PFSK-1 (cell line): ENCODE results near the gene DYNC2H1.

Experiments used
- FOXP2 ChIP-seq: optimal IDR thresholded peaks from 2 replicates; pipeline ENCODE3; 2011; ENCODE audit warnings: borderline replicate concordance, control low read depth, inconsistent platforms; ENCODE audit not compliant: insufficient read depth; ENCODE audit errors: extremely low read length, extremely low read depth
- POLR2AphosphoS5 ChIP-seq: IDR thresholded peaks from 2 replicates; pipeline ENCODE4 v1.6.1; 2012; ENCODE audit warnings: low read depth, mild to moderate bottlenecking, control low read depth, low read length, moderate library complexity
- REST ChIP-seq, 2 experiments: IDR thresholded peaks; 2 replicates each; pipeline versions ENCODE4 v1.6.1 to v1.8.0; 2011 to 2012; ENCODE audit warnings: low read depth in 2 of 2, low read length in 2 of 2, control low read depth in 1 of 2, inconsistent platforms in 1 of 2, mild to moderate bottlenecking in 1 of 2, moderate library complexity in 1 of 2; ENCODE audit not compliant: insufficient read depth in 1 of 2
- SIN3A ChIP-seq: IDR thresholded peaks from 2 replicates; pipeline ENCODE4 v1.6.1; 2012; ENCODE audit warnings: mild to moderate bottlenecking, low read length, moderate library complexity, borderline replicate concordance; ENCODE audit not compliant: insufficient read depth
- TAF1 ChIP-seq: IDR thresholded peaks from 2 replicates; pipeline ENCODE4 v1.6.1; 2012; ENCODE audit warnings: low read length, control low read depth, borderline replicate concordance; ENCODE audit not compliant: insufficient read depth

DYNC2H1 gene

GRCh38 chr11:103281301-103281700 is 172.1 kb downstream of the DYNC2H1 start:
- TF ChIP-seq REST (IDR thresholded peaks at IDR 0.05; ENCODE audit: insufficient read depth in 1 of 2, low read depth in 2 of 2, low read length in 2 of 2) (no peak), FOXP2 (no peak), TAF1 (no peak), POLR2AphosphoS5 (no peak), SIN3A (no peak)

GRCh38 chr11:103284260-103284659 is 175.0 kb downstream of the DYNC2H1 start:
- no peak for TF ChIP-seq POLR2AphosphoS5
- no peak for TF ChIP-seq TAF1
- no peak for TF ChIP-seq SIN3A
- no peak for TF ChIP-seq FOXP2
- TF ChIP-seq REST (IDR thresholded peaks at IDR 0.05; ENCODE audit: insufficient read depth in 1 of 2, low read depth in 2 of 2, low read length in 2 of 2), result no peak

GRCh38 chr11:103294516-103294915 is 185.3 kb downstream of the DYNC2H1 start:
- TF ChIP-seq SIN3A (no peak), FOXP2 (no peak), POLR2AphosphoS5 (no peak), REST (IDR thresholded peaks at IDR 0.05; ENCODE audit: insufficient read depth in 1 of 2, low read depth in 2 of 2, low read length in 2 of 2) (no peak), TAF1 (no peak)

GRCh38 chr11:103295704-103296103 is 186.5 kb downstream of the DYNC2H1 start:
- no peak for TF ChIP-seq REST (IDR thresholded peaks at IDR 0.05; ENCODE audit: insufficient read depth in 1 of 2, low read depth in 2 of 2, low read length in 2 of 2)
- no peak for TF ChIP-seq POLR2AphosphoS5
- no peak for TF ChIP-seq TAF1
- TF ChIP-seq SIN3A, result no peak
- TF ChIP-seq FOXP2, result no peak

- TF ChIP-seq POLR2AphosphoS5 (no peak), FOXP2 (no peak), REST (IDR thresholded peaks at IDR 0.05; ENCODE audit: insufficient read depth in 1 of 2, low read depth in 2 of 2, low read length in 2 of 2) (no peak), SIN3A (no peak), TAF1 (no peak)
These were observed 188.7 kb downstream of the DYNC2H1 start for GRCh38 chr11:103297900-103298299.
